WI38 (cell line): Measurements from ENCODE around the gene BZW2.

Experiments used
- H3K4me3 ChIP-seq: 2 replicates; pipeline ENCODE4 v1.5.1; 2011; ENCODE audit warnings: low read depth, mild to moderate bottlenecking, control low read depth, low read length
- CTCF ChIP-seq: IDR thresholded peaks from 2 replicates; pipeline ENCODE4 v1.5.1; 2012; ENCODE audit warnings: low read depth, mild to moderate bottlenecking, control low read depth, low read length

Gene BZW2

GRCh38 chr7:16728811-16729210 lies 82.8 kb downstream of the BZW2 start:
- H3K4me3 ChIP-seq, result no peak overlapping the region
- TF ChIP-seq CTCF, result no peak

- TF ChIP-seq CTCF, result no peak
- no peak overlapping the region for H3K4me3 ChIP-seq
Observed at GRCh38 chr7:16729541-16729940, 83.6 kb downstream of the BZW2 start.

- no peak for TF ChIP-seq CTCF
- H3K4me3 ChIP-seq, result no peak overlapping the region
Observed at GRCh38 chr7:16730937-16731336, 85.0 kb downstream of the BZW2 start.

- no peak for TF ChIP-seq CTCF
- no peak overlapping the region for H3K4me3 ChIP-seq
Observed at GRCh38 chr7:16732828-16733227, 86.8 kb downstream of the BZW2 start.

- H3K4me3 ChIP-seq, result no peak overlapping the region
- TF ChIP-seq CTCF, result no peak
Observed at GRCh38 chr7:16734148-16734726, 88.3 kb downstream of the BZW2 start.

GRCh38 chr7:16735020-16735419 lies 89.0 kb downstream of the BZW2 start:
- no peak for TF ChIP-seq CTCF
- H3K4me3 ChIP-seq, result no peak overlapping the region

- no peak for TF ChIP-seq CTCF
- H3K4me3 ChIP-seq, result no peak overlapping the region
Observed at GRCh38 chr7:16738011-16738688, 92.2 kb downstream of the BZW2 start.
